ENCODE measurements around the gene INTS6. TPM values are rescaled to one million over a fixed set of nuclear protein-coding genes. Genes with fewer than 3 reads are reported as not detected.
A peak's percentile ranks its signal among the peaks of the same experiment; 100 is the strongest.

The INTS6 gene
- total and polyA plus RNA-seq, 8 donors: 10.9 to 44.8 (median 27.2) TPM

DNA sequence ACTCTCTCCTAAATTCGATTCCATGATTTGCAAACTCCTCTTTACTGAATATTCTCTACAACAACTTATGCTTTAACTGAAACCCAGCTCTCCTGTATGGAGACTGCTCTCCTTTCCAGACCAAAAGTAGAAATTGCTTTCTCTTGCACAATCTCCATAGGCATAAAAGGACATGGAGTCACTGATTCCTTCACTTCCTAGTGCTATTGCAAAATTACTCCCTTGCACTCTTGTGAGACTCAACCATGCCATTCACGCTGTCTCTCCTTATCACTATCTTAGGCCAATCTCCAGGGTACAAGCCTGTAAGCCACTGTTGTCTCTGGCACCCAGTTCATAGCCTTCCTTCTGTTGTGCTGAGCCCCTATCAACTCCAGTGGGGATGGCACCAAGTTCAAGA, 82.7 kb downstream of the INTS6 start:
- Histone ChIP-seq H3K27me3 (no peaks in the 10 kb centered on the region), H3K36me3 (peaks cover 0 to 61% (median 23%) of the 10 kb centered on the region in 3 donors), H3K27ac (no peak overlapping the region), H3K4me1 (no peaks in the 10 kb centered on the region), H3K4me3 (no peak overlapping the region), H3K9me3 (no peaks in the 10 kb centered on the region)
- WGBS, 2 donors: 87 to 96% methylated on average over 2 of the region's 2 CpGs
- ATAC-seq (peak in 2 of 4 donors; percentile 12 to 53), DNase-seq (no peak), FAIRE-seq (no peak)
- intact Hi-C loops (cut with DNase I): no loop called here
- TF ChIP-seq, protein P1, sequence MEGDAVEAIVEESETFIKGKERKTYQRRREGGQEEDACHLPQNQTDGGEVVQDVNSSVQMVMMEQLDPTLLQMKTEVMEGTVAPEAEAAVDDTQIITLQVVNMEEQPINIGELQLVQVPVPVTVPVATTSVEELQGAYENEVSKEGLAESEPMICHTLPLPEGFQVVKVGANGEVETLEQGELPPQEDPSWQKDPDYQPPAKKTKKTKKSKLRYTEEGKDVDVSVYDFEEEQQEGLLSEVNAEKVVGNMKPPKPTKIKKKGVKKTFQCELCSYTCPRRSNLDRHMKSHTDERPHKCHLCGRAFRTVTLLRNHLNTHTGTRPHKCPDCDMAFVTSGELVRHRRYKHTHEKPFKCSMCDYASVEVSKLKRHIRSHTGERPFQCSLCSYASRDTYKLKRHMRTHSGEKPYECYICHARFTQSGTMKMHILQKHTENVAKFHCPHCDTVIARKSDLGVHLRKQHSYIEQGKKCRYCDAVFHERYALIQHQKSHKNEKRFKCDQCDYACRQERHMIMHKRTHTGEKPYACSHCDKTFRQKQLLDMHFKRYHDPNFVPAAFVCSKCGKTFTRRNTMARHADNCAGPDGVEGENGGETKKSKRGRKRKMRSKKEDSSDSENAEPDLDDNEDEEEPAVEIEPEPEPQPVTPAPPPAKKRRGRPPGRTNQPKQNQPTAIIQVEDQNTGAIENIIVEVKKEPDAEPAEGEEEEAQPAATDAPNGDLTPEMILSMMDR (IDR thresholded peaks at IDR 0.05): no peak

DNA sequence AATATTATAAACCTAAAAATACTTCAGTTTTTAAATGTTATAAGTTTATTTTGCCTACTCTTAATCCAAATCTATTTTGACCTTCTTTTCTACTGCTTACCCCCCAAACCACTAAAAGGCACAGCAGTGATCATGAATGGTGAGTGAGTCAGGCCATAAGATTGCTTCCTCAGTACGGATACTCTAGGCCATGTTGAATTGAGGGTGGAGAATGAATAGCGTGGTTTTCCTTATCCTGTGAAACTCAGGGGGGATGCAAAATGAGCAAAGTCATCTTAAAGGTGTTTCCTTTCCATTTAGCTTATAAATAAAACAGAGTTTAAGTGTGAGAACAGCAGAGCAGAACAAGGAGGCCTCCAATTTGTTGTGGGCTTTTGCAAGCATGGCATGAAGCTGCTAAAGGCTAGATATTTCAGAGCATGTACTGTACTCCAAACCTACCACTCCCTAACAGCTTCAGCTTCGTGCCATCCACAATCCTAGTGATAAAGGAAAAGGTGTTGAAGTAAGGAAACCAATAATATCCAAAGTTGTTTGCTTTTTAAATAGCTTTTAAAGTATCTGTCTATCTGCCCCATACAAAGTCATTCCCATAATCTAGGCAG, 88.3 kb downstream of the INTS6 start:
- no peak overlapping the region for H3K27ac ChIP-seq
- intact Hi-C loops (cut with DNase I): no loop called here
- no peak for ATAC-seq
- H3K9me3 ChIP-seq: no peaks in the 10 kb centered on the region
- TF ChIP-seq, protein P1 (IDR thresholded peaks at IDR 0.05): no peak
- FAIRE-seq: no peak
- peaks cover 9 to 19% (median 10%) of the 10 kb centered on the region in 3 donors for H3K4me1 ChIP-seq
- WGBS, 2 donors: 91 to 93% methylated on average over 3 of the region's 3 CpGs
- peaks cover 0 to 50% (median 9%) of the 10 kb centered on the region in 3 donors for H3K36me3 ChIP-seq
- no peak overlapping the region for H3K4me3 ChIP-seq
- no peaks in the 10 kb centered on the region for H3K27me3 ChIP-seq
- no peak for DNase-seq

DNA sequence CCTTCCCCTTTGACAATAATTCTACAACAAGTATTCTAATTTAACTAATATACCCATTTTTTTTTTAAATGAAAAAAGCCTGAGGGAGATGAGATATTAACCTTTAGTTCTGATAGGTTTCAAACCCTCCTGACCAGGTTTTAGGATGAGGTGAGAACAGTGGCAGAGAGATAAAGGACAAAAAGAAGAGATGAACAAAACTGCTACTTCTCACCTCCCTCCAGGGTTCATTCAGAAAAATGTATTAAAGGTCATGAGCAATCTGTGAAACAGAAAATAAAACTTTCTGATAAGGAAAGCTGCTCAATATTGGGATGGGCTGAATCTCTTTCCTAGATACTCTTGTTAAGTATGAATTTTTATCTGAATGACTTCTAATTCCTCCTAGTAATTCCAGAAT, 89.2 kb downstream of the INTS6 start:
- TF ChIP-seq, protein P1 (IDR thresholded peaks at IDR 0.05): no peak
- ATAC-seq (no peak), DNase-seq (no peak), FAIRE-seq (no peak)
- Histone ChIP-seq H3K4me1 (peaks cover 9 to 19% (median 10%) of the 10 kb centered on the region in 3 donors), H3K27me3 (no peaks in the 10 kb centered on the region), H3K9me3 (no peaks in the 10 kb centered on the region), H3K36me3 (peaks cover 0 to 41% (median 8%) of the 10 kb centered on the region in 3 donors), H3K27ac (no peak overlapping the region), H3K4me3 (no peak overlapping the region)
- intact Hi-C loops (cut with DNase I): no loop called here

DNA sequence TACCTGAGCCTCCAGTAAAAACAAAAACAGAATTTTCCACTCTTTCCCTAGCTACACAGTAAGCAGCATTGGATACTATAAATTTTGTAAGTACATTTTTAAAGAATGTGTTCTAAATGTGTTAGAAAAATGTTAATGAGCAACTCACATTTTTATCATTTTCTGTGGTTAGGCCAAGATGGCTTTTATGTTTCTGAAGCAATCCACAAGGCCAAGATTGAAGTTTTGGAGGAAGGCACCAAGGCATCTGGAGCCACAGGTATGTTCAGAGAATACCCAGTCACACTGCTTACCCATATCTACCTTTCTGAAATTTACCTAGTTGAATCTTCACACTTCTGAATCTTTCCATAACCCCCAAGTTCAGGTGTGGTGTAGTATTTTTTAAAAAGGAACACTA, 91.7 kb downstream of the INTS6 start:
- TF ChIP-seq, protein P1 (IDR thresholded peaks at IDR 0.05): no peak
- Histone ChIP-seq H3K36me3 (peaks cover 0 to 20% (median 6%) of the 10 kb centered on the region in 3 donors), H3K4me3 (no peak overlapping the region), H3K27me3 (no peaks in the 10 kb centered on the region), H3K27ac (no peak overlapping the region), H3K4me1 (peaks cover 9 to 19% (median 10%) of the 10 kb centered on the region in 3 donors), H3K9me3 (no peaks in the 10 kb centered on the region)
- no peak for FAIRE-seq
- no peak for ATAC-seq
- intact Hi-C loops (cut with DNase I): no loop called here
- no peak for DNase-seq

DNA sequence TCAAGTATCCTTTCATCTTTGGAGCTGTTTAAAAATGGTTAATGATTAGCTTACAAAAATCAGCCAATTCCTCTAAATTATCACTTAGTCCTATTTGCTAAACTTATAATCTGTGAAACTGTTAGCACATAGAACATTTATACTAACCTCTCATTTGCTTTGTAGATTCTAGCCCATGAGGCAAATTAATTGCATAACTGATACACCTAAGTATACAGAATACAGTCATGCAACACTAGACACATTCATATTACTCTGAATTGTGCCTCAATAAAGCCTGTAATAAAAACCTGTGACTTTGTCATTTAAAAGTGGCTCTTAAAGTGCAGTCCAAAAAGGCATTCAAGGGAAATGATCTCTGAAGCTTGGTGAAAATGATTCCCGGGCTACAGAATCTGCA, 92.3 kb downstream of the INTS6 start:
- intact Hi-C loops (cut with DNase I): no loop called here
- FAIRE-seq (no peak), ATAC-seq (peak; percentile 36 to 76 (median 56)), DNase-seq (no peak)
- Histone ChIP-seq H3K36me3 (peaks cover 0 to 20% (median 6%) of the 10 kb centered on the region in 3 donors), H3K4me3 (no peak overlapping the region), H3K4me1 (peaks cover 9 to 19% (median 10%) of the 10 kb centered on the region in 3 donors), H3K27me3 (no peaks in the 10 kb centered on the region), H3K27ac (no peak overlapping the region), H3K9me3 (no peaks in the 10 kb centered on the region)
- WGBS, 2 donors: 75 to 77% methylated on average over 1 of the region's 1 CpG
- TF ChIP-seq, protein P1 (IDR thresholded peaks at IDR 0.05): no peak

All from pancreas (tissue), 10 donors.